ENCODE measurements around the gene LBH.

LBH gene

DNA sequence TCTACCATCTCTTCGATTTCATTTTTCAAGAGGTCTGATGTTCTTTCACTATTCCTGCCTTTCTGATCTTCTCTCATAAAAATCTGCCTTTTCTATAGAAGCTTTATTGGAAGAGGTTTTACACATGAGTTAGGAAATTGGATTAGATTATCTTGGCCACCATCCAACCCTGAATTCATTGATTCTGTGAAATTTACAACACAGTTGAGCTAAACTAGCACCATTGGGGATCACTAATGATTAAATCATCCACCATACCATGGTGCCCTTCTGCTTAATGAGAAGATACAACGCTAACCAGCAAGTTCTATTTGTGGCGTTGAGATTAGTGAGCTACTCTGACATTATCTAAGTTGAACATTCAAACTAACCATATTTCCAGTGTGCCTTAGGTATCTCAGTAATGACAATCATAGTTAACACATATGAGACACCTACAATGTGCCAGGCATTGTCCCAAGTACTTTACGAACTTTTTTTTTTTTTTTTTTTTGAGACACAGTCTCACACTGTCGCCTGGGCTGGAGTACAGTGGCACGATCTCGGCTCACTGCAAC is 17.3 kb upstream of the LBH start:
- TF ChIP-seq, protein P1, sequence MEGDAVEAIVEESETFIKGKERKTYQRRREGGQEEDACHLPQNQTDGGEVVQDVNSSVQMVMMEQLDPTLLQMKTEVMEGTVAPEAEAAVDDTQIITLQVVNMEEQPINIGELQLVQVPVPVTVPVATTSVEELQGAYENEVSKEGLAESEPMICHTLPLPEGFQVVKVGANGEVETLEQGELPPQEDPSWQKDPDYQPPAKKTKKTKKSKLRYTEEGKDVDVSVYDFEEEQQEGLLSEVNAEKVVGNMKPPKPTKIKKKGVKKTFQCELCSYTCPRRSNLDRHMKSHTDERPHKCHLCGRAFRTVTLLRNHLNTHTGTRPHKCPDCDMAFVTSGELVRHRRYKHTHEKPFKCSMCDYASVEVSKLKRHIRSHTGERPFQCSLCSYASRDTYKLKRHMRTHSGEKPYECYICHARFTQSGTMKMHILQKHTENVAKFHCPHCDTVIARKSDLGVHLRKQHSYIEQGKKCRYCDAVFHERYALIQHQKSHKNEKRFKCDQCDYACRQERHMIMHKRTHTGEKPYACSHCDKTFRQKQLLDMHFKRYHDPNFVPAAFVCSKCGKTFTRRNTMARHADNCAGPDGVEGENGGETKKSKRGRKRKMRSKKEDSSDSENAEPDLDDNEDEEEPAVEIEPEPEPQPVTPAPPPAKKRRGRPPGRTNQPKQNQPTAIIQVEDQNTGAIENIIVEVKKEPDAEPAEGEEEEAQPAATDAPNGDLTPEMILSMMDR (conservative IDR thresholded peaks at IDR 0.05; ENCODE audit: low read depth, low read length), result no peak
- no peak for DNase-seq (ENCODE audit: low read depth)
- H3K4me3 ChIP-seq (ENCODE audit: low read length), result no peak overlapping the region

DNA sequence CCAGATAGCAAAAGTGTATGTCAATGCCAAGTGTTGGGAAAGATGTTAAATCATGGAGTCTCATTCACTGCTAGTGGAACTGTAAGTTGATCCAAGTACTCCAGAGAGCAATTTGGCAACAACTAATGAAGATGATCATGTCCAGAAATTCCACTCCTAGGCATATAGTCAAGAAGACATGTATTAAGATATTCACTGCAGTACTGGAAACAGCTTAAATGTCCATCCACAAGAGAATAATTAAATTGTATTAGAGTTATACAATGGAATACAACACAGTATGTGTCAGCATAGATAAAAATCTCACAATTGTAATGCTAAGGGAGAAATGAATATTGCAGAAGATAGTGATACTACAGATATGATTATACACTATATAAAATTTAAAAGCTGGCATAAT is 15.2 kb upstream of the LBH start:
- H3K4me3 ChIP-seq (ENCODE audit: low read length), result no peak overlapping the region
- DNase-seq (ENCODE audit: low read depth), result no peak
- TF ChIP-seq, protein P1 (conservative IDR thresholded peaks at IDR 0.05; ENCODE audit: low read depth, low read length), result no peak

DNA sequence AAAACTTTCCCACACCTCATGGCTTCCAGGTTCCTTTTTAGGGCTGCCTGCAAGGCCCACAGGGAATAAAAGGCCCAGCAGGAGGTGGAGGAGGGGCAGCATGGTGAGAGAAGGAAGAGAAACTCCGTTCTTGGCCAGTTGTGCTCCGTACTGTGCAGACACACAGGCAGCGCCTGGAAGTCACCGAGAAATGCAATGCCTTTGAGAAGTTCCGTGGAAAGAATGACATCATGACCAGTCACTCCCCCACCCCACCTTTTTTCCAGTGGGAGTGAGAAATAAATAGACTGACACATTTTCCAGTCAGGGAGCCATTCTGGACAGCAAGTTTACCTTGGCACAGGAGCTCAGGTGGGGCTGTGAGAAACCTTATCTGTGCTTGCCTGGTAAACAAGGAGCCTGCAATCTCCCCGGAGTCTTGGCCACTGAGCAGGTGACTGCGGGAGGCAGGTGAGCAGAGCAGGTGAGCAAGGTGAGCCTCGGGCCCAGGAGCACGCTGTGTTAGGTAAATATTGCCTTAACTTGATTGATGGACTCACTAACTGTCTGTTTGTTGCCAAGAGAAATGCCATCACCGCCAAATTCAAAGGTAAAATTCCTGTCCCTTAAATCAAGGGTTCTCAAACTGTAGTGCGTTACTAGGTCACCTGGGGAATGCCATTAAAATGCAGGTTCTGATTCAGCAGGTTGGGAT is 13.5 kb upstream of the LBH start:
- TF ChIP-seq, protein P1 (conservative IDR thresholded peaks at IDR 0.05; ENCODE audit: low read depth, low read length), result no peak
- DNase-seq (ENCODE audit: low read depth), result no peak
- H3K4me3 ChIP-seq (ENCODE audit: low read length), result no peak overlapping the region

DNA sequence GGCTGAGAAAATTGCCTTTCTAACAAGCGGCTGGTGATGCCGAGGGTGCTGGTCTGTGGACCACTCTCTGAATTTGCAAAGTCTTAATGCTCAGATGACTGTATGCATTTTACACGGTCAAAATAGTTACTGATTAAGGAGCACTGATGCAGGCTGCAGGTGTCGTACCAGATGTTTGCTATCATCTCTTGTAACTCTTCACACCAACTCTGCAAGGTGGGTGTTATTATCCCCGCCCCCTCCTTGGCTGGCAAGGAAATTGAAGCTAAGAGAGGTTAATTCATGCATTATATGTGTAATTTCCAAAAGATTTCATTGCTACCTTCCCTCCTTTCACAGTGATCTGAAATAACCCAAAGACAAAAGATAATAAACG is 13.0 kb upstream of the LBH start:
- no peak overlapping the region for H3K4me3 ChIP-seq (ENCODE audit: low read length)
- DNase-seq (ENCODE audit: low read depth), result no peak
- TF ChIP-seq, protein P1 (conservative IDR thresholded peaks at IDR 0.05; ENCODE audit: low read depth, low read length), result no peak

DNA sequence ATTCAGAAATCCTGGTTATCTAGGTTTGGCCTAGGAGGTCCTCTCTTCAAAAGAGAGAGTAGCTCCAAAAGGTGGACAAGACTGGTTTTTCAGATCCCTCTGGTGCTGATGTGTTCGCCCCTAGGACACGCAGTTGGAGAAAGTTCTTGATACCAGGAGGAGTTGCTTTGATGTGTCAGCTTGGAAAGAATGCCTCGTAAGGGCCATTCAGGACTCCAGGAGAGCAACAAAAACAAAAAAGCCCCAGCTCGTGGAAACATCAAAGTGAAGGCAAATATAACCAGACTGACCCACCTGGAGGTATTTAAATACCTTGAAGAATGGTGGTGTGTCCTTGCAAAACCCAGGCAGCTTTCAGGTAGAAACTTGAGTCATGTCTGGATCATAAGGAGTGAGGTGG is 12.5 kb upstream of the LBH start:
- no peak for DNase-seq (ENCODE audit: low read depth)
- TF ChIP-seq, protein P1 (conservative IDR thresholded peaks at IDR 0.05; ENCODE audit: low read depth, low read length), result no peak
- no peak overlapping the region for H3K4me3 ChIP-seq (ENCODE audit: low read length)

DNA sequence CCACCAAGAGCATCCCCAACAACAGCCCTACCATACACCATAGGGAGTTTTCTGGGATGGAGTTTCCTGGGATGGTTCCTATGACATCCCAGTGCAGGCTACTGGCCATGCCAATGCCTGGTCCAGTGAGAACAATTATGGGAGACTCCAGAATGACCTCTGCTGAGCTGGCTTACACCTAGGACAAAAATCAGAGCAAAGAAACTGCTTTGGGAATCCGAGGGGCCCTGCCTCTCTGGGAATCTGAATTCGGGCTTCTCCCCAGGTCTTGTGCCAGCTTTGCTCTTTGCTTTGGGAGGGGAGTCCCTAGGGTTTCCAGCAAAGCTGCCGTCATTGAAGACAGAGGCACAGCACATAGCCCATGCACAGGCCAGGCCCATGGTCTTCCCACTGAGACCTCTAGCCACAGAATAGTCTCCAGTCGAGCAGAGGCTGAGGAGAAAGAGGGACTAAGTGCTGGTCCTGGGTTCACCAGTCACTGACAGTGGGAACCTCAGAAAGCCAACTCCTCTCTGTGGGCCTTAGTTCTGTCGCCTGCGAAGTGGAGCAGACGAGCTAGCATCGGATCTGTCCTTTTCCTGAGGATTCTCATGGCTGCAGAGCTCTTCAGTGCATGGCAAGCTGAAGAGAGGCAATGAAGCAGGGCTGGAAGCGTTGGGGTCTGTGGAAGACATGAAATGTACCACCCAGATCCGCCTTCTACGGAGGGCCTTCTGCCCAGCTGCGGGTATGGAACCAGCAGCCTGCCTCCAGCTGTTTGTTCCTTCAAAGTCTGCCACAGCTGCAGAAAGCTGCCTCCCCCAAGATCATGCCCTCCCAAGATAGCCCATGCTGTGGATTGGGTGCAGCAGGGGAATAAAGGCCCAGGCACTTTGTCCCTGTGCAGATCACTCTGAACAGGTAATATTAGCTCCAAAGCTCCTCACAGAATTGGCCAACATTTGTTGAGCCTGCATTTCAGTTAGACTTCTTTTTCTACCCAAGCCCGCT is 11.2 kb upstream of the LBH start:
- DNase-seq (ENCODE audit: low read depth), result no peak
- TF ChIP-seq, protein P1 (conservative IDR thresholded peaks at IDR 0.05; ENCODE audit: low read depth, low read length), result no peak

More for the DNA sequence above, 11.2 kb upstream of the LBH start:
- H3K4me3 ChIP-seq (ENCODE audit: low read length), result no peak overlapping the region

All from retinal pigment epithelial cell (primary cell).